Muscle layer of colon (tissue), 2 donors: ENCODE results near the gene EHBP1.

ENCODE experiments used
- H3K27ac ChIP-seq: one replicate; pipeline ENCODE4 v1.7.0; 2013; ENCODE audit warnings: low read depth, mild to moderate bottlenecking, low read length, moderate library complexity
- H3K27me3 ChIP-seq, 2 donors: one replicate each; pipeline ENCODE4 v1.7.0; 2013; ENCODE audit warnings: low read length in 2 of 2, mild to moderate bottlenecking in 2 of 2; ENCODE audit not compliant: insufficient read depth in 2 of 2, control insufficient read depth in 1 of 2
- H3K36me3 ChIP-seq: one replicate; pipeline ENCODE4 v1.7.0; 2013; ENCODE audit warnings: mild to moderate bottlenecking, low read length; ENCODE audit not compliant: insufficient read depth
- H3K4me1 ChIP-seq: one replicate; pipeline ENCODE4 v1.7.0; 2013; ENCODE audit warnings: mild to moderate bottlenecking, low read length; ENCODE audit not compliant: insufficient read depth
- H3K4me3 ChIP-seq, 2 donors: one replicate each; pipeline ENCODE4 v1.7.0; 2013; ENCODE audit warnings: low read length in 2 of 2, low read depth in 1 of 2, mild to moderate bottlenecking in 1 of 2, moderate library complexity in 1 of 2
- H3K9ac ChIP-seq: one replicate; pipeline ENCODE4 v1.7.0; 2013; ENCODE audit warnings: low read length
- H3K9me3 ChIP-seq: one replicate; pipeline ENCODE4 v1.7.0; 2013; ENCODE audit warnings: mild to moderate bottlenecking, low read length
- donor health status: abdominal sarcoma.
- donor health status: Adenocarcinoma of cecum.

EHBP1 gene

GRCh38 chr2:62844311-62845090 lies 139.0 kb downstream of the EHBP1 start:
- no peaks in the 10 kb centered on the region for H3K9me3 ChIP-seq
- no peaks in the 10 kb centered on the region for H3K36me3 ChIP-seq
- no peaks in the 10 kb centered on the region for H3K27me3 ChIP-seq
- H3K4me3 ChIP-seq = no peak overlapping the region
- H3K4me1 ChIP-seq = no peaks in the 10 kb centered on the region
- H3K27ac ChIP-seq = no peak overlapping the region
- H3K9ac ChIP-seq = no peak overlapping the region

- no peak overlapping the region for H3K4me3 ChIP-seq
- H3K4me1 ChIP-seq = no peaks in the 10 kb centered on the region
- no peaks in the 10 kb centered on the region for H3K36me3 ChIP-seq
- no peak overlapping the region for H3K27ac ChIP-seq
- no peak overlapping the region for H3K9ac ChIP-seq
- H3K9me3 ChIP-seq = no peaks in the 10 kb centered on the region
- H3K27me3 ChIP-seq = no peaks in the 10 kb centered on the region
These were observed 139.7 kb downstream of the EHBP1 start for GRCh38 chr2:62845256-62845655.

GRCh38 chr2:62852254-62852653 lies 146.7 kb downstream of the EHBP1 start:
- Histone ChIP-seq H3K27ac (no peak overlapping the region), H3K27me3 (no peaks in the 10 kb centered on the region), H3K4me1 (no peaks in the 10 kb centered on the region), H3K4me3 (no peak overlapping the region), H3K36me3 (peaks cover 6% of the 10 kb centered on the region), H3K9me3 (no peaks in the 10 kb centered on the region), H3K9ac (no peak overlapping the region)

GRCh38 chr2:62854600-62855514 lies 149.3 kb downstream of the EHBP1 start:
- no peak overlapping the region for H3K27ac ChIP-seq
- H3K9me3 ChIP-seq = no peaks in the 10 kb centered on the region
- H3K9ac ChIP-seq = no peak overlapping the region
- no peaks in the 10 kb centered on the region for H3K27me3 ChIP-seq
- H3K36me3 ChIP-seq = peaks cover 6% of the 10 kb centered on the region
- no peaks in the 10 kb centered on the region for H3K4me1 ChIP-seq
- no peak overlapping the region for H3K4me3 ChIP-seq

- no peaks in the 10 kb centered on the region for H3K4me1 ChIP-seq
- no peaks in the 10 kb centered on the region for H3K27me3 ChIP-seq
- no peak overlapping the region for H3K27ac ChIP-seq
- peaks cover 6% of the 10 kb centered on the region for H3K36me3 ChIP-seq
- H3K9ac ChIP-seq = no peak overlapping the region
- no peak overlapping the region for H3K4me3 ChIP-seq
- no peaks in the 10 kb centered on the region for H3K9me3 ChIP-seq
These were observed 150.9 kb downstream of the EHBP1 start for GRCh38 chr2:62856228-62857040.

GRCh38 chr2:62857139-62857931 lies 151.8 kb downstream of the EHBP1 start:
- no peaks in the 10 kb centered on the region for H3K9me3 ChIP-seq
- H3K4me3 ChIP-seq = no peak overlapping the region
- no peaks in the 10 kb centered on the region for H3K4me1 ChIP-seq
- H3K27ac ChIP-seq = no peak overlapping the region
- H3K27me3 ChIP-seq = no peaks in the 10 kb centered on the region
- H3K36me3 ChIP-seq = peaks cover 6% of the 10 kb centered on the region
- H3K9ac ChIP-seq = no peak overlapping the region

- no peaks in the 10 kb centered on the region for H3K9me3 ChIP-seq
- no peaks in the 10 kb centered on the region for H3K27me3 ChIP-seq
- H3K9ac ChIP-seq = no peak overlapping the region
- no peak overlapping the region for H3K27ac ChIP-seq
- no peaks in the 10 kb centered on the region for H3K4me1 ChIP-seq
- H3K36me3 ChIP-seq = peaks cover 6% of the 10 kb centered on the region
- no peak overlapping the region for H3K4me3 ChIP-seq
These were observed 152.8 kb downstream of the EHBP1 start for GRCh38 chr2:62858231-62858832.

- Histone ChIP-seq H3K4me1 (no peaks in the 10 kb centered on the region), H3K36me3 (peaks cover 27% of the 10 kb centered on the region), H3K27me3 (no peaks in the 10 kb centered on the region), H3K9ac (no peak overlapping the region), H3K4me3 (no peak overlapping the region), H3K27ac (no peak overlapping the region), H3K9me3 (no peaks in the 10 kb centered on the region)
These were observed 163.4 kb downstream of the EHBP1 start for GRCh38 chr2:62868947-62869346.

GRCh38 chr2:62870966-62871365 lies 165.5 kb downstream of the EHBP1 start:
- Histone ChIP-seq H3K27me3 (no peaks in the 10 kb centered on the region), H3K9me3 (no peaks in the 10 kb centered on the region), H3K4me1 (no peaks in the 10 kb centered on the region), H3K27ac (no peak overlapping the region), H3K9ac (no peak overlapping the region), H3K4me3 (no peak overlapping the region), H3K36me3 (peaks cover 31% of the 10 kb centered on the region)

- H3K27ac ChIP-seq = no peak overlapping the region
- H3K36me3 ChIP-seq = peaks cover 31% of the 10 kb centered on the region
- no peaks in the 10 kb centered on the region for H3K27me3 ChIP-seq
- no peaks in the 10 kb centered on the region for H3K4me1 ChIP-seq
- H3K4me3 ChIP-seq = no peak overlapping the region
- H3K9me3 ChIP-seq = no peaks in the 10 kb centered on the region
- H3K9ac ChIP-seq = no peak overlapping the region
These were observed 166.0 kb downstream of the EHBP1 start for GRCh38 chr2:62871506-62871905.
